AG10803 (cell line): Measurements from ENCODE around the gene ATG2A.

Experiments used
- DNase-seq: peaks from one replicate; pipeline ENCODE4 v3.0.0; 2010; ENCODE audit warnings: low read depth
- H3K4me3 ChIP-seq: 2 replicates; pipeline ENCODE4 v1.5.1; 2011; ENCODE audit warnings: mild to moderate bottlenecking, low read length, control low read depth
- CTCF ChIP-seq: conservative IDR thresholded peaks from 2 replicates; pipeline ENCODE4 v1.5.1; 2011; ENCODE audit warnings: mild to moderate bottlenecking, low read length, control low read depth, inconsistent platforms

The ATG2A gene

GRCh38 chr11:64947208-64947814 is 30.3 kb upstream of the ATG2A start:
- TF ChIP-seq CTCF, result 0 out of 2 replicates have a peak, but pooled peaks have one; percentile 5
- no peak for DNase-seq
- no peak overlapping the region for H3K4me3 ChIP-seq

- DNase-seq, result no peak
- TF ChIP-seq CTCF, result no peak
- no peak overlapping the region for H3K4me3 ChIP-seq
Measured at GRCh38 chr11:64936539-64936938, 19.5 kb upstream of the ATG2A start.

GRCh38 chr11:64935359-64936081 is 18.5 kb upstream of the ATG2A start, which contains the start of gene GPHA2:
TSS of gene GPHA2 (minus strand) at chr11:64935893. CDS start at chr11:64935460, 433 bp downstream.
- H3K4me3 ChIP-seq, result no peak within 1 kb of the TSS
- TF ChIP-seq CTCF, result peak; percentile 32
- DNase-seq, result peak; percentile 71

- no peak for TF ChIP-seq CTCF
- no peak overlapping the region for H3K4me3 ChIP-seq
- no peak for DNase-seq
Measured at GRCh38 chr11:64934682-64935358, 17.8 kb upstream of the ATG2A start.

GRCh38 chr11:64933935-64934681 is 17.1 kb upstream of the ATG2A start:
- no peak for DNase-seq
- no peak for TF ChIP-seq CTCF
- H3K4me3 ChIP-seq, result no peak overlapping the region

- TF ChIP-seq CTCF, result no peak
- DNase-seq, result no peak
Measured at GRCh38 chr11:64933213-64933934, 16.4 kb upstream of the ATG2A start.

More at GRCh38 chr11:64933213-64933934, 16.4 kb upstream of the ATG2A start:
- H3K4me3 ChIP-seq, result no peak overlapping the region
